Transverse colon (tissue), 4 donors: ENCODE results near the gene CHP1. TPM values are rescaled to one million over a fixed set of nuclear protein-coding genes. Genes with fewer than 3 reads are reported as not detected.

Experiments
- DNase-seq: peaks from one replicate; pipeline ENCODE4 v3.0.0-alpha.2; 2019
- H3K27ac ChIP-seq, 4 donors: fragments of 200-600 bp; sonication (generic); 2 replicates each; pipeline ENCODE4 v1.5.1; 2016 to 2018; ENCODE audit warnings: inconsistent platforms in 4 of 4
- H3K27me3 ChIP-seq: fragments of 200-600 bp; sonication (generic); 2 replicates; pipeline ENCODE4 v1.5.1; 2017; ENCODE audit warnings: inconsistent platforms
- H3K36me3 ChIP-seq, 4 donors: fragments of 200-600 bp; sonication (generic); 2 replicates each; pipeline ENCODE4 v1.5.1; 2017 to 2019; ENCODE audit warnings: inconsistent platforms in 4 of 4
- H3K4me1 ChIP-seq, 4 donors: fragments of 200-600 bp; sonication (generic); 2 replicates each; pipeline ENCODE4 v1.5.1; 2017 to 2020; ENCODE audit warnings: inconsistent platforms in 4 of 4
- H3K4me3 ChIP-seq, 4 donors: fragments of 200-600 bp; sonication (generic); 1 replicate in 1 of 4; 2 replicates in 3 of 4; pipeline versions ENCODE4 v1.5.1 to v1.6.1; 2017 to 2019; ENCODE audit warnings: inconsistent platforms in 4 of 4
- H3K9me3 ChIP-seq, 2 donors: fragments of 200-600 bp; sonication (generic); 2 replicates each; pipeline ENCODE4 v1.5.1; 2017 to 2019; ENCODE audit warnings: inconsistent platforms in 2 of 2
- CTCF ChIP-seq, 5 experiments: fragments of 200-600 bp in 3 of 5; fragments of 450-650 bp in 2 of 5; sonication (generic) in 3 of 5; IDR thresholded peaks; 1 replicate in 2 of 5; 2 replicates in 3 of 5; pipeline ENCODE4 v1.5.1; 2016 to 2017; ENCODE audit warnings: antibody characterized with exemption in 5 of 5, inconsistent platforms in 3 of 5, mild to moderate bottlenecking in 2 of 5, moderate library complexity in 1 of 5
- EP300 ChIP-seq: sonication (generic); formaldehyde crosslinking; IDR thresholded peaks from one replicate; pipeline ENCODE4 v1.6.1; 2017; ENCODE audit warnings: antibody characterized with exemption, low read depth
- POLR2A ChIP-seq: fragments of 450-650 bp; IDR thresholded peaks from one replicate; pipeline ENCODE4 v1.6.1; 2016; ENCODE audit warnings: antibody characterized with exemption, mild to moderate bottlenecking, moderate library complexity
- POLR2AphosphoS5 ChIP-seq, 3 donors: sonication (generic); formaldehyde crosslinking; IDR thresholded peaks; one replicate each; pipeline ENCODE4 v1.6.1; 2016; ENCODE audit warnings: antibody characterized with exemption in 3 of 3
- WGBS, 2 donors: methylation state at CpG; one replicate each; pipeline ENCODE4 v1.1.5; 2018; ENCODE audit warnings: low coverage in 1 of 2; 5-methylcytosine and 5-hydroxymethylcytosine counted together
- in situ Hi-C, 4 donors: fragments of 200-750 bp; cut with MboI; loops; one replicate each; pipeline versions ENCODE4 v1.15.0 to v1.15.1; 2017; ENCODE audit warnings: low sequenced_read_pairs in 3 of 4, low pct_ligation_motif_present in 1 of 4, low pct_unique_long_range_greater_than_20kb in 1 of 4
- intact Hi-C: fragments of 100-400 bp; cut with DNase I; formaldehyde crosslinking; loops from one replicate; pipeline ENCODE4 v1.15.1; 2023; ENCODE audit warnings: low total_unique reads
- total RNA-seq, 4 donors: library from RNA; depleted of rRNA; stranded (reverse); fragments of >200 nt; gene quantifications; one replicate each; pipeline ENCODE4 v1.1.0, GENCODE V29; 2016

Gene CHP1
- total RNA-seq = 100 to 1,000 TPM; 321 to 818 (median 572) TPM

DNA sequence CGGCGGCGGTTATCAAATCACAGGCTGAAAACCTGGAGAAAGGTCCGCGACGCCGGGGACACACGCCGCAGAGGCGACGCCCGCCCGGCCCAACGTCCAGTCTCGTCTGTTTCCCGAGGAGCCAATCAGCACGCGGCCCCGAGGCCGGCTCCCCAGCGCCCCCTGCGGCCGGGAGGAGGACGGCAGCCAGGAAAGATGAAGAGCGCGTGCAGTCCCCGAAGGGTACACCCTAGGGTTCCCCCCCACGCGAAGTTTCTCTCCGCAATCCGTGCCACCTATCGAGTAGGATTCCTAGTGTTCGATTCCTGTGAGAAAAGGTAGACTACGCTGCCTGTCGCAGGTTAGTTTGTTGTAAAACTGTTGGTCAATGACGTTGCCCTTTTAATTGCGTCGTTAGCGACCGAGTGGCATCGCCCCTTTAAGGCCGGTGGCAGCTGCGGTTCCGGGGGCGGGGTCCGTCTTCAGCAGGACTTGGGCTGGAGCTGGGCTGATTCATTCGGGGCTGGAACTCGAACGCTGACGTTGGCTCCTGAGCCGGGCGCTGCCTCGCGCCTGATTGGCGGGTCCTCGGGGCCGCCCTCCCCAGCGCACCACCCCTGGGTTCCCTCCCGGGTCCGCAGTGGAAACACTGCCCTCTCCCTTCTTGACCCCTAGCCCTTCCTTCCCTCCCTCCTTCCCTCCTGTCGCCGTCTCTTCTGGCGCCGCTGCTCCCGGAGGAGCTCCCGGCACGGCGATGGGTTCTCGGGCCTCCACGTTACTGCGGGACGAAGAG is at the start of gene CHP1, which contains the start of gene EXD1:
Gene CHP1 (plus strand): TSS at position 619 of the 772 bp plus-strand sequence. CDS start 115 bp downstream, at position 734.
Gene EXD1 (minus strand): TSS at position 108 of the 772 bp plus-strand sequence. CDS start 4,182 bp downstream, outside the sequence.
- intact Hi-C loops (loop anchor here (2.0 kb wide), 1 partner anchor 114 kb away; the partner anchor contains the start of gene INO80), in situ Hi-C loops (no loop called here)
- H3K4me3 ChIP-seq = peak within 1 kb of the TSS; percentile 79 to 99 (median 84)
- peak; percentile 99 for DNase-seq
- no peak for TF ChIP-seq EP300
- TF ChIP-seq POLR2AphosphoS5 (IDR thresholded peaks at IDR 0.05) = peak; percentile 72 to 98 (median 97)
- TF ChIP-seq POLR2A = peak; percentile 97
- peak; percentile 98 to 100 (median 99) for TF ChIP-seq CTCF (IDR thresholded peaks at IDR 0.05)
- peaks cover 4 to 45% (median 18%) of the 10 kb centered on the region in 4 donors for H3K4me1 ChIP-seq
- no peaks in the 10 kb centered on the region for H3K9me3 ChIP-seq
- WGBS, 2 donors = 0% methylated on average over 43 of the region's 72 CpGs; no CpG with 5 or more reads in 1 of the 2 donors
- no peaks in the 10 kb centered on the region for H3K36me3 ChIP-seq
- H3K27me3 ChIP-seq = no peaks in the 10 kb centered on the region
- peak within 1 kb of the TSS; percentile 94 to 99 (median 96) for H3K27ac ChIP-seq

- TF ChIP-seq EP300 (no peak), POLR2AphosphoS5 (IDR thresholded peaks at IDR 0.05) (no peak), CTCF (IDR thresholded peaks at IDR 0.05) (no peak), POLR2A (no peak)
These were observed 48.8 kb upstream of the CHP1 start for GRCh38 chr15:41182266-41182665.

DNA sequence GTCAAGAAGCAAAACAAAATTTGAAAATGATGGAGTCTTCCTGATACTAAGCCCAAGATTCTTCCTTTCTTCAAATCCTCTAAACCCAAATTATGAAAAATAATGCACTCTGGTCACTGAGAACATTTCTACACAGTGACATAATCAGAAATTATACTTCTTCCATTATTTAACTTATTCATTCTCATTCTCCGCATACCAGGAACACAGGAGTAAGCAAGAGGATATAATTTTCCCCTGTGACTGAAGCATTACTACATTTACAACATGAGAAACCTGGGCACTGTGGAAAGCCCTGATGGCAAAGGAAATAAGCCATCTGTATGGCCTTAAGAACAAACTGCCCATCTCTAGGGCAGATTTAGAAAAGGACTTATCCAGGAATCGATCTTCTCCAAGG is 47.5 kb upstream of the CHP1 start:
- 67 to 69% methylated on average over 2 of the region's 2 CpGs for WGBS, 2 donors
- TF ChIP-seq EP300 (no peak), POLR2A (no peak), CTCF (IDR thresholded peaks at IDR 0.05) (no peak), POLR2AphosphoS5 (IDR thresholded peaks at IDR 0.05) (no peak)
- DNase-seq = no peak
- Histone ChIP-seq H3K27ac (no peak overlapping the region), H3K9me3 (no peaks in the 10 kb centered on the region), H3K4me1 (no peaks in the 10 kb centered on the region), H3K27me3 (no peaks in the 10 kb centered on the region), H3K4me3 (no peak overlapping the region), H3K36me3 (no peaks in the 10 kb centered on the region)
- in situ Hi-C loops = loop anchor here in 2 of 4 donors (10.0 kb wide), 1 partner anchor 279 kb away; no protein-coding TSS in a partner anchor
- intact Hi-C loops = loop anchor here (5.0 kb wide), 1 partner anchor 281 kb away; no protein-coding TSS in a partner anchor

More at GRCh38 chr15:41182266-41182665, 48.8 kb upstream of the CHP1 start:
- H3K36me3 ChIP-seq = no peaks in the 10 kb centered on the region
- no peaks in the 10 kb centered on the region for H3K9me3 ChIP-seq
- no peaks in the 10 kb centered on the region for H3K4me1 ChIP-seq
- H3K27me3 ChIP-seq = no peaks in the 10 kb centered on the region
- in situ Hi-C loops (loop anchor here in 2 of 4 donors (10.0 kb wide), 1 partner anchor 277 kb away; no protein-coding TSS in a partner anchor), intact Hi-C loops (loop anchor here (5.0 kb wide), 1 partner anchor 280 kb away; no protein-coding TSS in a partner anchor)
- WGBS, 2 donors = 54 to 66% methylated on average over 3 to 4 of the region's 4 CpGs
- H3K4me3 ChIP-seq = no peak overlapping the region
- no peak overlapping the region for H3K27ac ChIP-seq
- DNase-seq = no peak

DNA sequence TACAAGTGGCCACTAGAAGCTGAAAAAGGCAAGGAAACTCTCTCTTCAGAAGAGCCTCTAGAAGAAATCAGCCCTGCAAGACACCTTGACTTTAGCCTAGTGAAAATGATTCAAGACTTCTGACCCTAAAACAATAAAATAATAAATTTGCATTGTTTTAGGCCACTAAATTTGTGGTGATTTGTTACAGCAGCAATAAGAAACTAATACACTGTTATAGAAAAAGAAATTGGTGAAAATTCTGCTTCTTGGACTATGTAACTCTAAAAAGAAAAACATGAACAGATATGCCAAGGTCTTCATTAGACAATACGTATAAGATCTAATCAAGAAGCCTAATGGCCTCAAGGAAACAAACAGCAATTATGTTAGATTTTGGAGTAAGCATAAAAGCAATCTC is 36.6 kb upstream of the CHP1 start:
- Histone ChIP-seq H3K4me1 (no peaks in the 10 kb centered on the region), H3K36me3 (no peaks in the 10 kb centered on the region), H3K9me3 (no peaks in the 10 kb centered on the region), H3K27ac (no peak overlapping the region), H3K27me3 (no peaks in the 10 kb centered on the region), H3K4me3 (no peak overlapping the region)
- in situ Hi-C loops = no loop called here
- 98 to 100% methylated on average over 1 of the region's 1 CpG for WGBS, 2 donors
- DNase-seq = no peak
- no peak for TF ChIP-seq EP300
- TF ChIP-seq POLR2A = no peak
- TF ChIP-seq POLR2AphosphoS5 (IDR thresholded peaks at IDR 0.05) = no peak
- TF ChIP-seq CTCF (IDR thresholded peaks at IDR 0.05) = no peak
- intact Hi-C loops = no loop called here
